ENCODE data around the gene LDAH.

LDAH gene

GRCh38 chr2:20693317-20693716 is 129.6 kb downstream of the LDAH start:
- no peak overlapping the region for H3K9ac ChIP-seq (ENCODE audit: low read depth, low read length)
- H3K4me1 ChIP-seq (ENCODE audit: insufficient read depth, low read length), result no peaks in the 10 kb centered on the region
- H3K9me3 ChIP-seq (ENCODE audit: control insufficient read depth, insufficient read depth, low read length), result no peaks in the 10 kb centered on the region
- no peaks in the 10 kb centered on the region for H3K36me3 ChIP-seq (ENCODE audit: insufficient read depth, low read length)

GRCh38 chr2:20692081-20692480 is 130.8 kb downstream of the LDAH start:
- Histone ChIP-seq H3K4me1 (ENCODE audit: insufficient read depth, low read length) (no peaks in the 10 kb centered on the region), H3K36me3 (ENCODE audit: insufficient read depth, low read length) (no peaks in the 10 kb centered on the region), H3K9ac (ENCODE audit: low read depth, low read length) (no peak overlapping the region), H3K9me3 (ENCODE audit: control insufficient read depth, insufficient read depth, low read length) (no peaks in the 10 kb centered on the region)

- no peaks in the 10 kb centered on the region for H3K4me1 ChIP-seq (ENCODE audit: insufficient read depth, low read length)
- no peaks in the 10 kb centered on the region for H3K9me3 ChIP-seq (ENCODE audit: control insufficient read depth, insufficient read depth, low read length)
- H3K9ac ChIP-seq (ENCODE audit: low read depth, low read length), result no peak overlapping the region
- H3K36me3 ChIP-seq (ENCODE audit: insufficient read depth, low read length), result peaks cover under 1% of the 10 kb centered on the region; the same call in 1 of the 2 replicates
Observed at GRCh38 chr2:20691076-20691734, 131.7 kb downstream of the LDAH start.

GRCh38 chr2:20689428-20690264 is 133.3 kb downstream of the LDAH start:
- Histone ChIP-seq H3K9me3 (ENCODE audit: control insufficient read depth, insufficient read depth, low read length) (no peaks in the 10 kb centered on the region), H3K9ac (ENCODE audit: low read depth, low read length) (no peak overlapping the region), H3K4me1 (ENCODE audit: insufficient read depth, low read length) (no peaks in the 10 kb centered on the region), H3K36me3 (ENCODE audit: insufficient read depth, low read length) (peaks cover 4% of the 10 kb centered on the region; the same call in 1 of the 2 replicates)

- no peaks in the 10 kb centered on the region for H3K4me1 ChIP-seq (ENCODE audit: insufficient read depth, low read length)
- H3K36me3 ChIP-seq (ENCODE audit: insufficient read depth, low read length), result peaks cover 6% of the 10 kb centered on the region; the same call in 1 of the 2 replicates
- H3K9me3 ChIP-seq (ENCODE audit: control insufficient read depth, insufficient read depth, low read length), result no peaks in the 10 kb centered on the region
- H3K9ac ChIP-seq (ENCODE audit: low read depth, low read length), result no peak overlapping the region
Observed at GRCh38 chr2:20687260-20687832, 135.6 kb downstream of the LDAH start.

- Histone ChIP-seq H3K36me3 (ENCODE audit: insufficient read depth, low read length) (peaks cover 6% of the 10 kb centered on the region; the same call in 1 of the 2 replicates), H3K4me1 (ENCODE audit: insufficient read depth, low read length) (no peaks in the 10 kb centered on the region), H3K9me3 (ENCODE audit: control insufficient read depth, insufficient read depth, low read length) (no peaks in the 10 kb centered on the region), H3K9ac (ENCODE audit: low read depth, low read length) (no peak overlapping the region)
Observed at GRCh38 chr2:20684581-20685063, 138.3 kb downstream of the LDAH start.

- Histone ChIP-seq H3K9me3 (ENCODE audit: control insufficient read depth, insufficient read depth, low read length) (no peaks in the 10 kb centered on the region), H3K9ac (ENCODE audit: low read depth, low read length) (no peak overlapping the region), H3K36me3 (ENCODE audit: insufficient read depth, low read length) (peaks cover 6% of the 10 kb centered on the region; the same call in 1 of the 2 replicates), H3K4me1 (ENCODE audit: insufficient read depth, low read length) (no peaks in the 10 kb centered on the region)
Observed at GRCh38 chr2:20682167-20682920, 140.6 kb downstream of the LDAH start.

- H3K4me1 ChIP-seq (ENCODE audit: insufficient read depth, low read length), result no peaks in the 10 kb centered on the region
- H3K9ac ChIP-seq (ENCODE audit: low read depth, low read length), result no peak overlapping the region
- H3K36me3 ChIP-seq (ENCODE audit: insufficient read depth, low read length), result peaks cover 3% of the 10 kb centered on the region; the same call in 1 of the 2 replicates
- no peaks in the 10 kb centered on the region for H3K9me3 ChIP-seq (ENCODE audit: control insufficient read depth, insufficient read depth, low read length)
Observed at GRCh38 chr2:20680744-20681375, 142.0 kb downstream of the LDAH start.

- Histone ChIP-seq H3K36me3 (ENCODE audit: insufficient read depth, low read length) (0 out of 2 replicates have a peak, but pooled peaks cover 2% of the 10 kb centered on the region), H3K9ac (ENCODE audit: low read depth, low read length) (no peak overlapping the region)
Observed at GRCh38 chr2:20678780-20679179, 144.1 kb downstream of the LDAH start.

GRCh38 chr2:20678086-20678395 is 144.9 kb downstream of the LDAH start:
- peaks cover 20% of the 10 kb centered on the region; the same call in 1 of the 2 replicates for H3K4me1 ChIP-seq (ENCODE audit: insufficient read depth, low read length)
- no peak overlapping the region for H3K9ac ChIP-seq (ENCODE audit: low read depth, low read length)
- H3K9me3 ChIP-seq (ENCODE audit: control insufficient read depth, insufficient read depth, low read length), result no peaks in the 10 kb centered on the region
- no peaks in the 10 kb centered on the region for H3K36me3 ChIP-seq (ENCODE audit: insufficient read depth, low read length)

More at GRCh38 chr2:20678780-20679179, 144.1 kb downstream of the LDAH start:
- Histone ChIP-seq H3K4me1 (ENCODE audit: insufficient read depth, low read length) (peaks cover 15% of the 10 kb centered on the region; the same call in 1 of the 2 replicates), H3K9me3 (ENCODE audit: control insufficient read depth, insufficient read depth, low read length) (no peaks in the 10 kb centered on the region)

GRCh38 chr2:20677301-20678085 is 145.4 kb downstream of the LDAH start:
- Histone ChIP-seq H3K36me3 (ENCODE audit: insufficient read depth, low read length) (no peaks in the 10 kb centered on the region), H3K9ac (ENCODE audit: low read depth, low read length) (no peak overlapping the region), H3K9me3 (ENCODE audit: control insufficient read depth, insufficient read depth, low read length) (no peaks in the 10 kb centered on the region), H3K4me1 (ENCODE audit: insufficient read depth, low read length) (peaks cover 25% of the 10 kb centered on the region)

- H3K4me1 ChIP-seq (ENCODE audit: insufficient read depth, low read length), result peaks cover 26% of the 10 kb centered on the region
- H3K9ac ChIP-seq (ENCODE audit: low read depth, low read length), result no peak overlapping the region
- H3K9me3 ChIP-seq (ENCODE audit: control insufficient read depth, insufficient read depth, low read length), result no peaks in the 10 kb centered on the region
- H3K36me3 ChIP-seq (ENCODE audit: insufficient read depth, low read length), result no peaks in the 10 kb centered on the region
Observed at GRCh38 chr2:20676353-20677215, 146.3 kb downstream of the LDAH start.
